GM12872 (cell line): ENCODE results near the gene SMU1.

Experiments
- CTCF ChIP-seq: IDR thresholded peaks from 3 replicates; pipeline ENCODE4 v1.5.1; 2011; ENCODE audit warnings: low read depth, mild to moderate bottlenecking, low read length, moderate library complexity; ENCODE audit not compliant: insufficient read depth

SMU1 gene

DNA sequence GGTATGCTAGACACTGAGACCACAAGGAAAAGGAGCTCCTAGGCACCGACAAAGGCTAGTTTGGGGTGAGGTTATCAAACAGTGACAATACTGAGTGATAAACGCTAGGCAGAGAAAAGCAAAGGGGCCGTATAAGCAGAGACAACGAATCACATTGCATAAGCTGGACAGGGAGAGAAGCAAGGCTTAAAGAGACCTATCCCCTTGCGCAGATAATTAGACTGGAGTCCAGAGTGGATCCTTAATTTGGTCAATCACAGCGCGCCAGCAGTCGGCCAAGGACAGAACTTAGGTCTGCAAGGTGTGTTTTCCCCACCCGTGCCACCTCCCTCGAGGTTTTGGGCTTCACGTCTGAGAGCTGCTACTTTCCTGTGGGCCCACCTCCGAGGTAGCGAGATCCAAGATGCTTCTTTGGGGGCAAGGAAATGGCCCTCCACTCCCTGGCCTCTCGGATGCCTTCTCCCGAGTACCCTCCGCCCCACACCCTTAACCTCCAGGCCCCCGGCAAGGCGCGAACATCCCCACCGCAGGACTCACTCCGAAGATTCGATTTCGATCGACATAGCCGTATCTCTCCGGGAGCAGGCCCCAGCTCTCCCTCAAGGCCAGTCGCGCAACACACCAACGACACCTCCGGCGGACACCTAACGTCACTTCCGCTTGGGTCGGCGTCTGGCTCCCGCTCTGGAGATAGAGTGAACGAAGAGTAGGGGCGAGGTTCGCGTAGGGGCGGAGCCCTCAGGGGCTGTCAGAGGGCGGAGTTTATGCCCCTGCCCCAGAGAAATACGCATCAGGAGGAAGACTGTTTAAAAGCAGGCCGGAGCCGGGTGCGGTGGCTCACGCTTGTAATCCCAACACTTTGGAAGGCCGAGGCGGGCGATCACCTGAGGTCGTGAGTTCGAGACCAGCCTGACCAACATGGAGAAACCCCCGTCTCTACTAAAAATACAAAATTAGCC, at the start of gene SMU1:
Gene SMU1, minus strand, starts transcription at position 629 of the 959 bp plus-strand sequence. Its CDS starts 66 bp downstream, at position 563.
- TF ChIP-seq CTCF, result no peak

DNA sequence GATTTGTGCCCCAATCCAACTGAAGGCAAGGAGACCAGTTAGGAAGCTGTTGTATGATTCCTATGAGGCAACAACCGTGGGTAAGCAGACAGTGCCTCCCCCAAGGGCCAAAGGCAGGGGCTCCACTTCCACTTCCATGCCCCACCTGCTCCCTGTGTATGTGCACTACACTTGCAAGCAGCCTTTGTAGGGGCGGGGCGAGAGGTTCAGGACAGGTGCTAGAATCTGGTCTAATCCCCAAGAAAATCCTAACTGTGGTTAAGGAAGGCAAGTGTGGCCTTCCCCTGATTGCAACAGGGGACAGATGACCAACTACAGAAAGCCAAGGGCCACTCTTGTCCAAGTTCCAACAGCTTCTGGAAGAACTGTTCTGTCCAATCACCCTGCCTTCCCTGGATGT, 49.0 kb upstream of the SMU1 start:
- TF ChIP-seq CTCF, result no peak

GRCh38 chr9:33124751-33125381, 48.4 kb upstream of the SMU1 start:
- TF ChIP-seq CTCF, result peak; percentile 13; the same call in 1 of the 3 replicates

GRCh38 chr9:33124046-33124445, 47.6 kb upstream of the SMU1 start:
- no peak for TF ChIP-seq CTCF

GRCh38 chr9:33123407-33124031, 47.0 kb upstream of the SMU1 start:
- TF ChIP-seq CTCF, result no peak

DNA sequence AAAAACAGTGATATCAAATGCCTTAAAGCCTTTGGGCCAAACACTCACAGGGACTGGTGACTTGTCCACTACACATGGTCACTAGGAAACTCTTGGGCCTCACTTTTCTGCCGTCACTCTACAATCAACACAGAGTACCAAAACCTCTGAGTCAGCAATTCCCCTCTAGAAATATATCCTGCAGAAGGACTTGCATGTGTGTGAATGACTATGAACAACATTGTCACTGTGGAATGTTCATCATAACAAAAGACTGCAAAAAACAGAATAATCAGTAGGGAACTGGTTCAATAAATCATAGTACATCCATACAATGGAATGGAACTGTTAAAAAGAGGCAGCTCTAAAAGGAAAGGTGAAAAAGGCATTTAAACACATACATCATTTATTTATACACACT, 44.1 kb upstream of the SMU1 start:
- no peak for TF ChIP-seq CTCF

- TF ChIP-seq CTCF, result no peak
Observed at GRCh38 chr9:33117796-33118195, 41.3 kb upstream of the SMU1 start.
